Left lung (tissue), 10 donors: ENCODE measurements around the gene VSTM2B. TPM values are rescaled to one million over a fixed set of nuclear protein-coding genes. Genes with fewer than 3 reads are reported as not detected.

Source experiments
- ATAC-seq: fragments of 200-7000 bp; cut with Tn5 transposase; one replicate; pipeline ENCODE4 v1.9.1; 2020; ENCODE audit warnings: moderate library complexity
- DNase-seq, 4 donors: peaks; one replicate each; pipeline ENCODE4 v3.0.0-alpha.2; 2013 to 2020
- H3K27ac ChIP-seq, 2 donors: fragments of 200-600 bp; sonication (generic) in 1 of 2; one replicate each; pipeline versions ENCODE4 v1.5.0 to v1.8.0; 2020 to 2021
- H3K27me3 ChIP-seq, 2 donors: fragments of 200-600 bp; sonication (generic) in 1 of 2; one replicate each; pipeline versions ENCODE4 v1.5.0 to v1.8.0; 2020 to 2021
- H3K36me3 ChIP-seq, 2 donors: fragments of 200-600 bp; sonication (generic) in 1 of 2; one replicate each; pipeline versions ENCODE4 v1.5.0 to v1.8.0; 2020 to 2021
- H3K4me1 ChIP-seq, 2 donors: fragments of 200-600 bp; one replicate each; pipeline ENCODE4 v1.8.0; 2021
- H3K4me3 ChIP-seq, 2 donors: fragments of 200-600 bp; sonication (generic) in 1 of 2; one replicate each; pipeline versions ENCODE4 v1.5.0 to v1.8.0; 2020 to 2021; ENCODE audit warnings: mild to moderate bottlenecking in 1 of 2
- H3K9me3 ChIP-seq, 2 donors: fragments of 200-600 bp; sonication (generic) in 1 of 2; one replicate each; pipeline versions ENCODE4 v1.5.0 to v1.8.0; 2020 to 2021
- intact Hi-C, 2 donors: fragments of 100-400 bp; cut with DNase I; formaldehyde crosslinking; loops; one replicate each; pipeline versions ENCODE4 v1.11.2 to v1.14.2; 2022
- polyA plus RNA-seq, 6 donors: library from polyadenylated mRNA; unstranded; fragments of 120-200 nt; gene quantifications; one replicate each; pipeline ENCODE4 v1.2.1, GENCODE V29; 2013; ENCODE audit not compliant: insufficient read length in 6 of 6
- total RNA-seq, 2 donors: library from RNA; stranded (reverse); fragmentation: NEBNext Ultra II Directional; extraction: Animal tissue kit (Norgen Biotek cat#: 25700); gene quantifications; one replicate each; pipeline ENCODE4 v1.2.1, GENCODE V29; 2021
- TF ChIP-seq, protein P1 (sequence below), 2 donors: fragments of 200-600 bp; sonication (generic) in 1 of 2; IDR thresholded peaks; one replicate each; pipeline versions ENCODE4 v1.5.0 to v1.8.0; 2021; ENCODE audit warnings: antibody characterized with exemption in 2 of 2
- donor health status: DM: no; HTN: yes; CAD: no.
- donor health status: DM: no; HTN: no; CAD: no.

Gene VSTM2B
- total and polyA plus RNA-seq, 8 donors: not detected

DNA sequence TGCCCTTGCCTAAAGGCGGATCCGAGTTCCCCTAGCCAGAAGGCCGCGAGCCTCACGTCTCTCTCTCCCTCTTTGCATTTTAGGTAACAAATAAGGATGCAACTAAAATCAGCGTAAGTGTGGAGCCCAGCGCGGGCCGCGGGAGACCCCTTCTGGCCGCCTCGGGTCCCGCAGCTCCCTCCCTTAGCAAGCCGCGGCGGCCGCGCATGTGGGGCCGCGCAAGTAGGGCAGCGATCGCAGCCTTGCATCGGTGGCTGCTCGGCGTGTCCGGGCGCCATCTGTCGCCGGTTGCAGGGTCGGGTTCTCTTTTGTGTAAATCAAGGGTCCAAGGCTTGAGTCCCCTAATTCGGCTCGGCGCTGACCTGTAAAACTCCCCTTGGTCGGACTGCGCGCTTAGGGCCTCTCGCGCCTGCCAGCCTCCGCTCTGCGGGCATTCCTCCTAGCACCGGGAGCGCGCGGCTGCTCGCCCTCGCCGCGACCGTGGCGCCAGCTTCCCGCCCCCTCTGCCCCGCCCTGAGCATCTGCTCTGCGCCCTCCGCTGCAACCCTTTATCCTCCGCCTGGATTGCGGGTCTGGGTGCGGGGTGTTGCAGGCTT, 2.7 kb downstream of the VSTM2B start:
- H3K4me3 ChIP-seq: no peak overlapping the region
- H3K27me3 ChIP-seq: peaks cover 70 to 100% of the 10 kb centered on the region in 2 donors
- ATAC-seq (peak; percentile 82), DNase-seq (peak; percentile 35 to 79 (median 69))
- H3K9me3 ChIP-seq: no peaks in the 10 kb centered on the region
- TF ChIP-seq, protein P1, sequence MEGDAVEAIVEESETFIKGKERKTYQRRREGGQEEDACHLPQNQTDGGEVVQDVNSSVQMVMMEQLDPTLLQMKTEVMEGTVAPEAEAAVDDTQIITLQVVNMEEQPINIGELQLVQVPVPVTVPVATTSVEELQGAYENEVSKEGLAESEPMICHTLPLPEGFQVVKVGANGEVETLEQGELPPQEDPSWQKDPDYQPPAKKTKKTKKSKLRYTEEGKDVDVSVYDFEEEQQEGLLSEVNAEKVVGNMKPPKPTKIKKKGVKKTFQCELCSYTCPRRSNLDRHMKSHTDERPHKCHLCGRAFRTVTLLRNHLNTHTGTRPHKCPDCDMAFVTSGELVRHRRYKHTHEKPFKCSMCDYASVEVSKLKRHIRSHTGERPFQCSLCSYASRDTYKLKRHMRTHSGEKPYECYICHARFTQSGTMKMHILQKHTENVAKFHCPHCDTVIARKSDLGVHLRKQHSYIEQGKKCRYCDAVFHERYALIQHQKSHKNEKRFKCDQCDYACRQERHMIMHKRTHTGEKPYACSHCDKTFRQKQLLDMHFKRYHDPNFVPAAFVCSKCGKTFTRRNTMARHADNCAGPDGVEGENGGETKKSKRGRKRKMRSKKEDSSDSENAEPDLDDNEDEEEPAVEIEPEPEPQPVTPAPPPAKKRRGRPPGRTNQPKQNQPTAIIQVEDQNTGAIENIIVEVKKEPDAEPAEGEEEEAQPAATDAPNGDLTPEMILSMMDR (IDR thresholded peaks at IDR 0.05): peak; percentile 54 to 58
- intact Hi-C loops: no loop called here
- no peak overlapping the region for H3K27ac ChIP-seq
- peaks cover 2 to 29% of the 10 kb centered on the region in 2 donors for H3K4me1 ChIP-seq
- no peaks in the 10 kb centered on the region for H3K36me3 ChIP-seq

DNA sequence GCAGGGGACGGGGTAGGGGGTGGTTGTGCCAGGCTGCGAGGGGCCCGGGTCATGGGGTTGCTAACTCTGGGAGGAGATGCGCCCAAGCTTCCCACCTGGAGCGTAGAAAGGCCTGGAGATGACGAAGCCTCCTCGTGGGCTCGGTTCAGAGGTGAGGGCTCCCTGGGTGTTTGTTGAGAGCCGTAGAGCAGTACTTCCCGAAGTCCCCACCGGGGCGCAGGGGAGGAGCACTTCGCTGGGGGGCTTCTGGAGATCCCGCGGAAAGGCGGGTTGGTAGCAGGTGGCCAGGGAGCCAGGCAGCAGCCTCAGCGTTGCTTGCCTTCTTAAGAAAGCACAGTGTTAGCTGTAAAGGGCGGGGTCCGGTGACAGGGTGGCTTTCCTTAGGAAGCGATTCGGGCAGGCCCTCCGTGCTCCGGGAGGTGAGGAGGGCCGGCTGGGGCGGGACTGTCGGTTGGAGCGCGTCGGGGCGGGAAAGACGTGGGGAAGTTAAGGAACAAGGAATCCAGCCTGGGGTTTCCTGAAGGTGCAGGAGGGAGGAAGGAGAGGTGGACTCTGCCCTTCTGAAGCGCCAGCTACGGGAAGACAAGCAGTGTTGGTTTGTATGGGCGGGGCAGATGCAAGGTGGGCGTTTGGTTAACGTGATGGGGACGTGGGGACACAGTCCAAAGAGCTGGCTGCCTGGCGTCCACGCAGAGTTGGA, 3.3 kb downstream of the VSTM2B start:
- ATAC-seq (no peak), DNase-seq (no peak)
- no peaks in the 10 kb centered on the region for H3K36me3 ChIP-seq
- no peak overlapping the region for H3K4me3 ChIP-seq
- peaks cover 66 to 100% of the 10 kb centered on the region in 2 donors for H3K27me3 ChIP-seq
- no peak overlapping the region for H3K27ac ChIP-seq
- H3K9me3 ChIP-seq: no peaks in the 10 kb centered on the region
- TF ChIP-seq, protein P1 (IDR thresholded peaks at IDR 0.05): no peak
- intact Hi-C loops: no loop called here
- peaks cover 2 to 29% of the 10 kb centered on the region in 2 donors for H3K4me1 ChIP-seq

DNA sequence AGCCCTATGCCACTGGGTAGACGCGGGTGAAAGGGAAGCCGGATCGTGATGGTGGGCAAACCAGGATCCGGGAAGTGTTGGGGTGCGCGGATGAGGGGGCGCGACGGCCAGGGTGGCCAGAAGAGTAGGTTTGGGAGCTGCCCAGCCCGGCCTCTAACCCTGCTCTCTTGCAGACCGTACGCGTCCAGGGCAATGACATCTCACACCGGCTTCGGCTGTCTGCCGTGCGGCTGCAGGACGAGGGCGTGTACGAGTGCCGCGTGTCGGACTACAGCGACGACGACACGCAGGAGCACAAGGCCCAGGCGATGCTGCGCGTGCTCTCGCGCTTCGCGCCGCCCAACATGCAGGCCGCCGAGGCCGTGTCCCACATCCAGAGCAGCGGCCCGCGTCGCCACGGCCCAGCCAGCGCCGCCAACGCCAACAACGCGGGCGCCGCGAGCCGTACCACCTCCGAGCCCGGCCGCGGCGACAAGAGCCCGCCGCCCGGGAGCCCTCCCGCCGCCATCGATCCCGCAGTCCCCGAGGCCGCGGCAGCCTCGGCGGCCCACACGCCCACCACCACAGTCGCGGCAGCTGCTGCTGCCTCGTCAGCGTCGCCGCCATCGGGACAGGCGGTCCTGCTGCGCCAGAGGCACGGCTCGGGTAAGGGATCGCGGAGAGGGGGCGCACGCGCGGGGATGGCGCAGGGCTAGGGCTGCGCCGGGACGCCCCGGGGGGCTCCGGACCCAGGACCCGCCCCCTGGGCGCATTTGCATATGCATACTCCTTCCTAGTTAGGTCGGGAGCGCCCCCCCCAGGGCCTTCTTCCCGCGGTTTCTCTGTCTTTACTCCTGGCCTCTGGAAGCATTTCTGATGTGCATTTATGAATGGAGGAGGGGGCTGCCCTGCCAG, 4.1 kb downstream of the VSTM2B start:
- DNase-seq (peak in 1 of 4 donors; percentile 75), ATAC-seq (no peak)
- Histone ChIP-seq H3K27ac (no peak overlapping the region), H3K4me1 (peaks cover 2 to 29% of the 10 kb centered on the region in 2 donors), H3K4me3 (no peak overlapping the region), H3K9me3 (no peaks in the 10 kb centered on the region), H3K27me3 (peaks cover 58 to 100% of the 10 kb centered on the region in 2 donors), H3K36me3 (no peaks in the 10 kb centered on the region)
- intact Hi-C loops: no loop called here
- TF ChIP-seq, protein P1 (IDR thresholded peaks at IDR 0.05): no peak

DNA sequence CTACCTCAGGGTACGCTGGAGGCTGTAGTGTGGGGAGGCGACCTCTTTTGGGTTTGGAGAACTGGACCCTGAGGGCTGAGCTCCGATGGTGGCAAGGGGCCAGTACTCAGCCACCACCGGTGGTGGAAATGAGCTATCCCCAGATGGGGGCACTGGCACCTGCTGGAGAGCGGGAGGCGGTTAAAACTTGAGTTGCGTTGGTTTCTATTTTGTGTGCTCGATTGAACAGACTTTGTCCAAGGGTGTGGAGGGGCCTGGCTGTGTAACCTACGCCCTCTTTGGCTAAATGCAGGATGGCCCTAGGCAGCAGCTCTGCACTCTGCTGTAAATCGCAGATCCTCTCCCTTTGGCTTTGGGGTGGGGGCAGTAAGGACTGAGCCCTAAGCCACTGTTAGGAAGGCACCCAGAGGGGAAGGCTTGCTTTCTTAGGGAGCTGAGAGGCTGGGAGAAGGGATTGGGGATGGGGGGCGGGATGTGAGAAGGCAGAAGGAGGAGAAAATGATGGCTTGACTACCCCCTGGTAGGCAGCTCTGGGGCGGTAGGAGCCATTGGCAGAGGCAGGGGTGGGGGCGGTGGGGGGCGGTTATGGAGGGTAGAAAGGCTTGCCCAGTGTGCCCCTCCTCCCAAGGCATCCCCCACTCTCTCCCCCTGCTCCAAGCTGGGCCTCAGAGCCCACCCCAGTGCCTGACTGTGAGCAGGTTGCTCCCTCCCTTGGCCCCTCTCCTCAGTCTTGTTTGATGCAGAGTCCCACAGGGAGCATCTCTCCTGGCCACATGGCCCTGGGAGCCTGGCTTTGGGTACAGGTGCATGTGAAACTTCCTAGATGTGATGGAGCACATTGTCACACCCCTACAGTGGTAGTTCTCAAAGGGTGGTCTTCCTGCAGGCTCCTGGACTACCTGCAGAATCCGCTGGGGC, 5.0 kb downstream of the VSTM2B start:
- TF ChIP-seq, protein P1 (IDR thresholded peaks at IDR 0.05): no peak
- no peaks in the 10 kb centered on the region for H3K36me3 ChIP-seq
- peaks cover 2 to 25% of the 10 kb centered on the region in 2 donors for H3K4me1 ChIP-seq
- no peaks in the 10 kb centered on the region for H3K9me3 ChIP-seq
- no peak overlapping the region for H3K4me3 ChIP-seq
- peak in 1 of 4 donors; percentile 11 for DNase-seq
- ATAC-seq: no peak
- peaks cover 49 to 97% of the 10 kb centered on the region in 2 donors for H3K27me3 ChIP-seq
- H3K27ac ChIP-seq: no peak overlapping the region
- intact Hi-C loops: no loop called here
